GM21360 (cell line): ENCODE measurements around the gene MACROD1.
"Not testable (repeated sequence)": the region's sequence is repeated elsewhere in the genome, so short reads cannot be mapped to it uniquely, and the experiment has no call there.

Source experiments
- ATAC-seq: cut with Tn5 transposase; IDR thresholded peaks from one replicate; pipeline ENCODE4 v1.9.1; 2021; ENCODE audit warnings: mild to moderate bottlenecking, moderate library complexity; ENCODE audit not compliant: unreplicated experiment

MACROD1 gene

DNA sequence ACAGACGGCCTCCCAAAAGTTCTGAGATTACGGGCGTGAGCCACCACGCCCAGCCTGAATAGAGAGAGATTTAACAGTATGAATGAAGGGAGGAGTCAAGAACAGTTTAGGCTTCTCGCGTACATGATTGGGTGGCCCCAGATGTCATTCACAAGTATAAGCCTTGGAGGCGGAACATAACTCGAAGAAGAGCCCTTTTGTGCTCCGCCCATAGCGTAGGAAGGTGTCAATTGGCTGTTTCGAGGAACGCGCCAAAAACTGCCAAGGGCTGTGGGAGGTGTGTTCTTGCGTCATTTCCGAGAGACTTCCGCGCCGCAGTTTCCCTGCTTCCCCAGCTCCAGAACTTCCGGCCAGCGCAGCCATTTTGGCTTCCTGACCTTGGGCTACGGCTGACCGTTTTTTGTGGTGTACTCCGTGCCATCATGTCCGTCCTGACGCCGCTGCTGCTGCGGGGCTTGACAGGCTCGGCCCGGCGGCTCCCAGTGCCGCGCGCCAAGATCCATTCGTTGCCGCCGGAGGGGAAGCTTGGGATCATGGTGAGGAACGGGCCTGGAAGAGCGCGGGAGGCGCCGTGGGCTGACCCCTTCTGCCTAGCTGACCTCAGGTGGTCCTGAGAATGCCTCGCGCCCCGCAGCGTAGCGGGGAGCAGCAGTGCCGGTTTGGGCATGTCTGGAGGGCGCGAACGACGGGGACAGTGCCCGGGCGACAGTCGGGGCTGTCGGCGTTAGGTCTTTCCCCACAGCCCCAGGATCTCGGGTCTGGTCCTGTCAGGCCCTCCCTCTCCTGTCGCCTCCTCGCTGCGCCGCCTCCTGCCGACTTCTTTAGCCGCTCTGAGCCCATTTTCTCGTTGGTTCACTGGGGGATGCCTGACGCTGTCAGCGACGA, 191.4 kb downstream of the MACROD1 start, which contains the start of gene COX8A:
COX8A (plus strand) TSS at position 362 of the 885 bp plus-strand sequence; CDS start at position 423, 61 bp downstream.
- ATAC-seq = peak; percentile 89

GRCh38 chr11:63973912-63974258, 192.0 kb downstream of the MACROD1 start:
- ATAC-seq = not testable (repeated sequence)

- ATAC-seq = no peak
Observed at GRCh38 chr11:63970902-63971301, 195.0 kb downstream of the MACROD1 start.

GRCh38 chr11:63969461-63969860, 196.5 kb downstream of the MACROD1 start:
- no peak for ATAC-seq

DNA sequence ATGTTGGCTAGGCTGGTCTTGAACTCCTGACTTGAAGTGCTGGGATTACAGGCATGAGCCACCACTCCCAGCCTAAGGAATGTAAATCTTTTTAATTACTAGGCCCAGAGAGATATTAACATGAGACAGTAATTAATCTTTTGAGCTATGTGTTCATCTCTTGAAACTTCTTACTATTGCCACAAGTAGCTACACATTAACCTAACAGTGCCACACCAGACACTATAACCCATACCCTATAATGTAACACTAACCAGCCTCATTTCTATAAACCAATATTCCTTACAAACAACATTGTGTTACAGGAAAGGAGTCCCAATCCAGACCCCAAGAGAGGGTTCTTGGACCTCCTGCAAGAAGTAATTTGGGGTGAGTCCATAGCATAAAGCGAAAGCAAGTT, 199.5 kb downstream of the MACROD1 start:
- no peak for ATAC-seq

GRCh38 chr11:63963895-63964294, 202.0 kb downstream of the MACROD1 start:
- not testable (repeated sequence) for ATAC-seq

GRCh38 chr11:63961608-63962412, 204.1 kb downstream of the MACROD1 start:
- ATAC-seq = no peak

GRCh38 chr11:63958008-63958407, 207.9 kb downstream of the MACROD1 start:
- ATAC-seq = no peak

GRCh38 chr11:63952570-63952969, 213.3 kb downstream of the MACROD1 start:
- no peak for ATAC-seq

DNA sequence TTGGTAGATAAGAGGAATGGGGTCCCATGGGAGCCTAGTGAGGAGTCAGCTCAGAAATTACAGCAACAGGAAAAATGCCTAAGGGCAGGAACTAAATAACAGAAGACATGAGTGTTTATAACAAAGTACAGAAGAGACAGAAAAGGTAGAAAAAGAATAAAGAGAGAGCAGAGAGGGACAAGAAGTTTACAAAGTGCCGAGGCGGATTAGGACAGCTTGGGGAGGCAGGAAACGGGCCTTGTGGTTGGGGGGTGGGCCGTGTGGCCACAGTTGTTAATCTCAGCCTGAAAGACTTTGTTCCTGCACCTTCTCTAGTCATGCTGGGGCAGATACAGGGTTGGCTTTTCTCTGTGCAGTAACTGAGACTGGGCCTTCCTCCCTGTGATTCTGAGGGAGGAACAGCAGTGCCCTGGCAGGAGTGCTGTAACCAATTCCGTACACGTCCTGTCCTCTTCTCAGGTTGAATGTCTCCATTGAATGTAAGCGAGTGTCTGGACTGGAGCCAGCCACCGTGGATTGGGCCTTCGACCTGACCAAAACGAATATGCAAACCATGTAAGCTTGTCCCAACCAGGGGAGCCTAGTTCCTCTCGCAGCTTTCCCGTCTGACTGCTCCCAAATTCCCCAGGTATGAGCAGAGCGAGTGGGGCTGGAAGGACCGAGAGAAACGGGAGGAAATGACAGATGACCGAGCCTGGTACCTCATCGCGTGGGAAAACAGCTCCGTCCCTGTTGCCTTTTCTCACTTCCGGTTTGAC, 214.0 kb downstream of the MACROD1 start:
- no peak for ATAC-seq
